Rectal smooth muscle tissue (tissue), 1 donor: ENCODE measurements around the gene MRPL20.
"Not testable (repeated sequence)": the region's sequence is repeated elsewhere in the genome, so short reads cannot be mapped to it uniquely, and the experiment has no call there.

Experiments used
- H3K27ac ChIP-seq: one replicate; pipeline ENCODE4 v1.7.0; 2013; ENCODE audit warnings: low read depth, low read length, inconsistent platforms
- H3K27me3 ChIP-seq: one replicate; pipeline ENCODE4 v1.7.0; 2013; ENCODE audit warnings: low read length; ENCODE audit not compliant: control insufficient read depth, insufficient read depth
- H3K36me3 ChIP-seq: one replicate; pipeline ENCODE4 v1.7.0; 2013; ENCODE audit warnings: low read length; ENCODE audit not compliant: control insufficient read depth, insufficient read depth
- H3K4me1 ChIP-seq: one replicate; pipeline ENCODE4 v1.7.0; 2013; ENCODE audit warnings: low read length; ENCODE audit not compliant: control insufficient read depth, insufficient read depth
- H3K4me3 ChIP-seq: one replicate; pipeline ENCODE4 v1.7.0; 2013; ENCODE audit warnings: low read length
- H3K9ac ChIP-seq: one replicate; pipeline ENCODE4 v1.7.0; 2013; ENCODE audit warnings: low read length

The MRPL20 gene

GRCh38 chr1:1406821-1407635, at the start of gene MRPL20:
Gene MRPL20 (minus strand): TSS chr1:1407293. CDS start chr1:1407217, 76 bp downstream.
- Histone ChIP-seq H3K27ac (peak within 1 kb of the TSS; percentile 88), H3K36me3 (peaks cover 13% of the 10 kb centered on the region), H3K9ac (peak within 1 kb of the TSS; percentile 45), H3K4me3 (peak within 1 kb of the TSS; percentile 79), H3K4me1 (peaks cover 20% of the 10 kb centered on the region), H3K27me3 (no peaks in the 10 kb centered on the region)

GRCh38 chr1:1456683-1457255, 49.7 kb upstream of the MRPL20 start:
- not testable (repeated sequence) for H3K27me3 ChIP-seq, H3K4me1 ChIP-seq, H3K36me3 ChIP-seq, H3K27ac ChIP-seq, H3K9ac ChIP-seq, H3K4me3 ChIP-seq

- H3K4me3 ChIP-seq, H3K27me3 ChIP-seq, H3K4me1 ChIP-seq, H3K27ac ChIP-seq, H3K36me3 ChIP-seq, H3K9ac ChIP-seq: not testable (repeated sequence)
These were observed 48.8 kb upstream of the MRPL20 start for GRCh38 chr1:1455934-1456333.

GRCh38 chr1:1455366-1455884, 48.3 kb upstream of the MRPL20 start:
- Histone ChIP-seq H3K27me3 (no peaks in the 10 kb centered on the region), H3K9ac (no peak overlapping the region), H3K27ac (no peak overlapping the region), H3K4me1 (no peaks in the 10 kb centered on the region), H3K4me3 (no peak overlapping the region), H3K36me3 (no peaks in the 10 kb centered on the region)

GRCh38 chr1:1454286-1455056, 47.4 kb upstream of the MRPL20 start:
- H3K4me1 ChIP-seq, H3K27me3 ChIP-seq, H3K9ac ChIP-seq, H3K36me3 ChIP-seq, H3K4me3 ChIP-seq, H3K27ac ChIP-seq: not testable (repeated sequence)

- Histone ChIP-seq H3K9ac (no peak overlapping the region), H3K36me3 (no peaks in the 10 kb centered on the region), H3K27me3 (no peaks in the 10 kb centered on the region), H3K27ac (no peak overlapping the region), H3K4me3 (no peak overlapping the region), H3K4me1 (no peaks in the 10 kb centered on the region)
These were observed 45.8 kb upstream of the MRPL20 start for GRCh38 chr1:1452882-1453281.

- not testable (repeated sequence) for H3K27ac ChIP-seq, H3K27me3 ChIP-seq, H3K4me3 ChIP-seq, H3K9ac ChIP-seq, H3K4me1 ChIP-seq, H3K36me3 ChIP-seq
These were observed 45.3 kb upstream of the MRPL20 start for GRCh38 chr1:1452365-1452739.

- no peak overlapping the region for H3K9ac ChIP-seq
- H3K36me3 ChIP-seq = no peaks in the 10 kb centered on the region
- no peaks in the 10 kb centered on the region for H3K4me1 ChIP-seq
- no peak overlapping the region for H3K4me3 ChIP-seq
- no peak overlapping the region for H3K27ac ChIP-seq
- H3K27me3 ChIP-seq = no peaks in the 10 kb centered on the region
These were observed 44.7 kb upstream of the MRPL20 start for GRCh38 chr1:1451696-1452364.

GRCh38 chr1:1450616-1451015, 43.5 kb upstream of the MRPL20 start:
- not testable (repeated sequence) for H3K9ac ChIP-seq, H3K27me3 ChIP-seq, H3K27ac ChIP-seq, H3K4me3 ChIP-seq, H3K36me3 ChIP-seq, H3K4me1 ChIP-seq

- Histone ChIP-seq H3K4me3 (no peak within 1 kb of the TSS), H3K36me3 (no peaks in the 10 kb centered on the region), H3K27ac (no peak within 1 kb of the TSS), H3K4me1 (no peaks in the 10 kb centered on the region), H3K27me3 (no peaks in the 10 kb centered on the region), H3K9ac (no peak within 1 kb of the TSS)
These were observed 42.1 kb upstream of the MRPL20 start, which contains the start of gene ATAD3C for GRCh38 chr1:1449099-1449739. Gene ATAD3C (plus strand): TSS chr1:1449689. CDS start chr1:1450684, 995 bp downstream.

- H3K27ac ChIP-seq, H3K4me3 ChIP-seq, H3K9ac ChIP-seq: not testable (repeated sequence)
These were observed 39.5 kb upstream of the MRPL20 start for GRCh38 chr1:1446631-1447030.

More at GRCh38 chr1:1446631-1447030, 39.5 kb upstream of the MRPL20 start:
- H3K36me3 ChIP-seq, H3K4me1 ChIP-seq, H3K27me3 ChIP-seq: not testable (repeated sequence)
